Memory B cell (primary cell): Measurements from ENCODE around the gene ASIC2.

Experiments
- ATAC-seq: fragments of 150-1000 bp; cut with Tn5 transposase; 2 replicates; pipeline ENCODE4 v1.10.0; 2021; ENCODE audit warnings: low read depth, mild to moderate bottlenecking, moderate library complexity
- DNase-seq, 2 donors: peaks; one replicate each; pipeline ENCODE4 v3.0.0; 2022; ENCODE audit warnings: low spot score in 2 of 2
- H3K27ac Mint-ChIP-seq: one replicate; pipeline ENCODE4 v1.8.0; 2022; ENCODE audit warnings: mild to moderate bottlenecking, moderate library complexity, mixed read lengths
- H3K27me3 Mint-ChIP-seq: one replicate; pipeline ENCODE4 v1.8.0; 2022; ENCODE audit warnings: mixed read lengths
- H3K36me3 Mint-ChIP-seq: one replicate; pipeline ENCODE4 v1.8.0; 2022; ENCODE audit warnings: mild to moderate bottlenecking, mixed read lengths
- H3K4me1 Mint-ChIP-seq: one replicate; pipeline ENCODE4 v1.8.0; 2022; ENCODE audit warnings: mixed read lengths
- H3K4me3 Mint-ChIP-seq: one replicate; pipeline ENCODE4 v1.8.0; 2022; ENCODE audit warnings: mild to moderate bottlenecking, moderate library complexity, mixed read lengths
- H3K9me3 Mint-ChIP-seq: one replicate; pipeline ENCODE4 v1.8.0; 2022; ENCODE audit warnings: mixed read lengths

The ASIC2 gene

GRCh38 chr17:33164169-33164881, 128.8 kb downstream of the ASIC2 start:
- H3K36me3 Mint-ChIP-seq: no peaks in the 10 kb centered on the region
- peaks cover 22% of the 10 kb centered on the region for H3K27me3 Mint-ChIP-seq
- no peaks in the 10 kb centered on the region for H3K9me3 Mint-ChIP-seq
- H3K4me1 Mint-ChIP-seq: no peaks in the 10 kb centered on the region
- no peak overlapping the region for H3K4me3 Mint-ChIP-seq
- DNase-seq (no peak), ATAC-seq (no peak)
- no peak overlapping the region for H3K27ac Mint-ChIP-seq

GRCh38 chr17:33163533-33164168, 129.4 kb downstream of the ASIC2 start:
- no peak for DNase-seq
- Mint-ChIP-seq H3K4me1 (no peaks in the 10 kb centered on the region), H3K9me3 (no peaks in the 10 kb centered on the region), H3K36me3 (no peaks in the 10 kb centered on the region), H3K27ac (no peak overlapping the region), H3K4me3 (no peak overlapping the region), H3K27me3 (peaks cover 22% of the 10 kb centered on the region)
- ATAC-seq: no peak

GRCh38 chr17:33154869-33155455, 138.1 kb downstream of the ASIC2 start:
- Mint-ChIP-seq H3K27me3 (peaks cover 11% of the 10 kb centered on the region), H3K4me3 (no peak overlapping the region), H3K36me3 (no peaks in the 10 kb centered on the region), H3K27ac (no peak overlapping the region), H3K9me3 (peaks cover 2% of the 10 kb centered on the region), H3K4me1 (no peaks in the 10 kb centered on the region)
- DNase-seq (no peak), ATAC-seq (no peak)

GRCh38 chr17:33152783-33153182, 140.3 kb downstream of the ASIC2 start:
- peaks cover 7% of the 10 kb centered on the region for H3K27me3 Mint-ChIP-seq
- ATAC-seq (no peak), DNase-seq (no peak)
- H3K27ac Mint-ChIP-seq: no peak overlapping the region
- H3K4me1 Mint-ChIP-seq: no peaks in the 10 kb centered on the region
- H3K36me3 Mint-ChIP-seq: no peaks in the 10 kb centered on the region
- H3K9me3 Mint-ChIP-seq: peaks cover under 1% of the 10 kb centered on the region
- H3K4me3 Mint-ChIP-seq: no peak overlapping the region

GRCh38 chr17:33151565-33151964, 141.5 kb downstream of the ASIC2 start:
- DNase-seq (no peak), ATAC-seq (no peak)
- H3K4me3 Mint-ChIP-seq: no peak overlapping the region
- no peaks in the 10 kb centered on the region for H3K9me3 Mint-ChIP-seq
- H3K4me1 Mint-ChIP-seq: no peaks in the 10 kb centered on the region
- no peaks in the 10 kb centered on the region for H3K36me3 Mint-ChIP-seq
- H3K27me3 Mint-ChIP-seq: peaks cover 3% of the 10 kb centered on the region
- H3K27ac Mint-ChIP-seq: no peak overlapping the region

GRCh38 chr17:33145941-33146340, 147.2 kb downstream of the ASIC2 start:
- Mint-ChIP-seq H3K9me3 (no peaks in the 10 kb centered on the region), H3K27ac (no peak overlapping the region), H3K27me3 (no peaks in the 10 kb centered on the region), H3K4me3 (no peak overlapping the region), H3K4me1 (no peaks in the 10 kb centered on the region), H3K36me3 (no peaks in the 10 kb centered on the region)
- ATAC-seq (no peak), DNase-seq (no peak)

GRCh38 chr17:33144837-33145236, 148.3 kb downstream of the ASIC2 start:
- no peak for ATAC-seq
- Mint-ChIP-seq H3K4me3 (no peak overlapping the region), H3K36me3 (no peaks in the 10 kb centered on the region), H3K4me1 (no peaks in the 10 kb centered on the region), H3K27me3 (no peaks in the 10 kb centered on the region), H3K27ac (no peak overlapping the region), H3K9me3 (no peaks in the 10 kb centered on the region)
- DNase-seq: no peak

- H3K36me3 Mint-ChIP-seq: no peaks in the 10 kb centered on the region
- DNase-seq: no peak
Observed at GRCh38 chr17:33142705-33143299, 150.3 kb downstream of the ASIC2 start.

GRCh38 chr17:33140413-33141099, 152.5 kb downstream of the ASIC2 start:
- Mint-ChIP-seq H3K4me3 (no peak overlapping the region), H3K36me3 (no peaks in the 10 kb centered on the region), H3K27me3 (peaks cover 7% of the 10 kb centered on the region), H3K9me3 (no peaks in the 10 kb centered on the region), H3K4me1 (no peaks in the 10 kb centered on the region), H3K27ac (no peak overlapping the region)
- ATAC-seq (no peak), DNase-seq (no peak)

More at GRCh38 chr17:33142705-33143299, 150.3 kb downstream of the ASIC2 start:
- no peaks in the 10 kb centered on the region for H3K4me1 Mint-ChIP-seq
- H3K27ac Mint-ChIP-seq: no peak overlapping the region
- no peak overlapping the region for H3K4me3 Mint-ChIP-seq
- ATAC-seq: no peak
- H3K9me3 Mint-ChIP-seq: no peaks in the 10 kb centered on the region
- H3K27me3 Mint-ChIP-seq: peaks cover 5% of the 10 kb centered on the region

- H3K36me3 Mint-ChIP-seq: no peaks in the 10 kb centered on the region
- H3K4me1 Mint-ChIP-seq: no peaks in the 10 kb centered on the region
- H3K9me3 Mint-ChIP-seq: no peaks in the 10 kb centered on the region
- no peak overlapping the region for H3K27ac Mint-ChIP-seq
- peaks cover 8% of the 10 kb centered on the region for H3K27me3 Mint-ChIP-seq
- H3K4me3 Mint-ChIP-seq: no peak overlapping the region
- ATAC-seq (no peak), DNase-seq (no peak)
Observed at GRCh38 chr17:33138627-33139026, 154.5 kb downstream of the ASIC2 start.

- peaks cover 13% of the 10 kb centered on the region for H3K27me3 Mint-ChIP-seq
- H3K27ac Mint-ChIP-seq: no peak overlapping the region
Observed at GRCh38 chr17:33137426-33137825, 155.7 kb downstream of the ASIC2 start.

GRCh38 chr17:33135691-33136090, 157.4 kb downstream of the ASIC2 start:
- ATAC-seq (no peak), DNase-seq (no peak)
- no peak overlapping the region for H3K27ac Mint-ChIP-seq
- H3K27me3 Mint-ChIP-seq: peaks cover 13% of the 10 kb centered on the region
- H3K9me3 Mint-ChIP-seq: no peaks in the 10 kb centered on the region
- H3K4me1 Mint-ChIP-seq: no peaks in the 10 kb centered on the region
- no peak overlapping the region for H3K4me3 Mint-ChIP-seq
- H3K36me3 Mint-ChIP-seq: no peaks in the 10 kb centered on the region

More at GRCh38 chr17:33137426-33137825, 155.7 kb downstream of the ASIC2 start:
- ATAC-seq: no peak
- H3K9me3 Mint-ChIP-seq: no peaks in the 10 kb centered on the region
- H3K4me1 Mint-ChIP-seq: no peaks in the 10 kb centered on the region
- no peaks in the 10 kb centered on the region for H3K36me3 Mint-ChIP-seq
- DNase-seq: no peak
- H3K4me3 Mint-ChIP-seq: no peak overlapping the region

GRCh38 chr17:33131620-33132019, 161.5 kb downstream of the ASIC2 start:
- Mint-ChIP-seq H3K27ac (no peak overlapping the region), H3K9me3 (no peaks in the 10 kb centered on the region), H3K4me3 (no peak overlapping the region), H3K27me3 (peaks cover 11% of the 10 kb centered on the region), H3K4me1 (no peaks in the 10 kb centered on the region), H3K36me3 (no peaks in the 10 kb centered on the region)
- ATAC-seq: no peak
- no peak for DNase-seq

- no peak overlapping the region for H3K27ac Mint-ChIP-seq
- no peaks in the 10 kb centered on the region for H3K4me1 Mint-ChIP-seq
- H3K36me3 Mint-ChIP-seq: no peaks in the 10 kb centered on the region
- no peak for ATAC-seq
- H3K27me3 Mint-ChIP-seq: peaks cover 8% of the 10 kb centered on the region
- no peak for DNase-seq
- no peak overlapping the region for H3K4me3 Mint-ChIP-seq
- H3K9me3 Mint-ChIP-seq: no peaks in the 10 kb centered on the region
Observed at GRCh38 chr17:33127706-33128105, 165.4 kb downstream of the ASIC2 start.
